ENCODE data around the gene TNFAIP3.

GRCh38 chr6:137912813-137913212, 45.8 kb downstream of the TNFAIP3 start:
- TF ChIP-seq, protein P1, sequence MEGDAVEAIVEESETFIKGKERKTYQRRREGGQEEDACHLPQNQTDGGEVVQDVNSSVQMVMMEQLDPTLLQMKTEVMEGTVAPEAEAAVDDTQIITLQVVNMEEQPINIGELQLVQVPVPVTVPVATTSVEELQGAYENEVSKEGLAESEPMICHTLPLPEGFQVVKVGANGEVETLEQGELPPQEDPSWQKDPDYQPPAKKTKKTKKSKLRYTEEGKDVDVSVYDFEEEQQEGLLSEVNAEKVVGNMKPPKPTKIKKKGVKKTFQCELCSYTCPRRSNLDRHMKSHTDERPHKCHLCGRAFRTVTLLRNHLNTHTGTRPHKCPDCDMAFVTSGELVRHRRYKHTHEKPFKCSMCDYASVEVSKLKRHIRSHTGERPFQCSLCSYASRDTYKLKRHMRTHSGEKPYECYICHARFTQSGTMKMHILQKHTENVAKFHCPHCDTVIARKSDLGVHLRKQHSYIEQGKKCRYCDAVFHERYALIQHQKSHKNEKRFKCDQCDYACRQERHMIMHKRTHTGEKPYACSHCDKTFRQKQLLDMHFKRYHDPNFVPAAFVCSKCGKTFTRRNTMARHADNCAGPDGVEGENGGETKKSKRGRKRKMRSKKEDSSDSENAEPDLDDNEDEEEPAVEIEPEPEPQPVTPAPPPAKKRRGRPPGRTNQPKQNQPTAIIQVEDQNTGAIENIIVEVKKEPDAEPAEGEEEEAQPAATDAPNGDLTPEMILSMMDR (IDR thresholded peaks at IDR 0.05; ENCODE audit: low read depth, low read length): no peak
- no peak for TF ChIP-seq EZH2phosphoT487 (IDR thresholded peaks at IDR 0.05; ENCODE audit: low read depth)
